ENCODE measurements around the gene NVL. TPM values are rescaled to one million over a fixed set of nuclear protein-coding genes. Genes with fewer than 3 reads are reported as not detected.

The NVL gene
- polyA plus RNA-seq, 1 donor = 26.8 TPM

- no peak for DNase-seq
- Histone ChIP-seq H3K4me3 (ENCODE audit: low read length) (no peak overlapping the region), H3K27me3 (ENCODE audit: control insufficient read depth, insufficient read depth, low read length) (no peaks in the 10 kb centered on the region), H3K27ac (ENCODE audit: low read length) (no peak overlapping the region), H3K9me3 (ENCODE audit: control insufficient read depth, low read depth, low read length) (no peaks in the 10 kb centered on the region), H3K36me3 (ENCODE audit: control insufficient read depth, insufficient read depth, low read length) (peaks cover 23% of the 10 kb centered on the region), H3K4me1 (ENCODE audit: control insufficient read depth, insufficient read depth, low read length) (no peaks in the 10 kb centered on the region)
- no CpG with 5 or more reads among the region's 6 CpGs for WGBS (ENCODE audit: insufficient coverage, low lambda C conversion rate)
These were observed 65.7 kb downstream of the NVL start for GRCh38 chr1:224264321-224264720.

GRCh38 chr1:224262373-224263054 is 67.5 kb downstream of the NVL start:
- H3K27ac ChIP-seq (ENCODE audit: low read length) = no peak overlapping the region
- H3K36me3 ChIP-seq (ENCODE audit: control insufficient read depth, insufficient read depth, low read length) = peaks cover 23% of the 10 kb centered on the region

GRCh38 chr1:224259986-224260385 is 70.0 kb downstream of the NVL start:
- Histone ChIP-seq H3K36me3 (ENCODE audit: control insufficient read depth, insufficient read depth, low read length) (peaks cover 12% of the 10 kb centered on the region), H3K9me3 (ENCODE audit: control insufficient read depth, low read depth, low read length) (no peaks in the 10 kb centered on the region), H3K4me1 (ENCODE audit: control insufficient read depth, insufficient read depth, low read length) (no peaks in the 10 kb centered on the region), H3K4me3 (ENCODE audit: low read length) (no peak overlapping the region), H3K27me3 (ENCODE audit: control insufficient read depth, insufficient read depth, low read length) (no peaks in the 10 kb centered on the region), H3K27ac (ENCODE audit: low read length) (no peak overlapping the region)
- DNase-seq = no peak
- no CpG with 5 or more reads among the region's 5 CpGs for WGBS (ENCODE audit: insufficient coverage, low lambda C conversion rate)

More at GRCh38 chr1:224262373-224263054, 67.5 kb downstream of the NVL start:
- Histone ChIP-seq H3K4me3 (ENCODE audit: low read length) (no peak overlapping the region), H3K9me3 (ENCODE audit: control insufficient read depth, low read depth, low read length) (no peaks in the 10 kb centered on the region), H3K4me1 (ENCODE audit: control insufficient read depth, insufficient read depth, low read length) (no peaks in the 10 kb centered on the region), H3K27me3 (ENCODE audit: control insufficient read depth, insufficient read depth, low read length) (no peaks in the 10 kb centered on the region)
- no peak for DNase-seq
- WGBS (ENCODE audit: insufficient coverage, low lambda C conversion rate) = 80% methylated on average over 2 of the region's 2 CpGs

GRCh38 chr1:224258351-224258750 is 71.6 kb downstream of the NVL start:
- Histone ChIP-seq H3K9me3 (ENCODE audit: control insufficient read depth, low read depth, low read length) (no peaks in the 10 kb centered on the region), H3K27ac (ENCODE audit: low read length) (no peak overlapping the region), H3K27me3 (ENCODE audit: control insufficient read depth, insufficient read depth, low read length) (no peaks in the 10 kb centered on the region), H3K4me3 (ENCODE audit: low read length) (no peak overlapping the region), H3K4me1 (ENCODE audit: control insufficient read depth, insufficient read depth, low read length) (no peaks in the 10 kb centered on the region), H3K36me3 (ENCODE audit: control insufficient read depth, insufficient read depth, low read length) (peaks cover 8% of the 10 kb centered on the region)
- DNase-seq = no peak
- WGBS (ENCODE audit: insufficient coverage, low lambda C conversion rate) = 80% methylated on average over 1 of the region's 1 CpG

- Histone ChIP-seq H3K9me3 (ENCODE audit: control insufficient read depth, low read depth, low read length) (no peaks in the 10 kb centered on the region), H3K4me1 (ENCODE audit: control insufficient read depth, insufficient read depth, low read length) (no peaks in the 10 kb centered on the region), H3K4me3 (ENCODE audit: low read length) (no peak overlapping the region), H3K27me3 (ENCODE audit: control insufficient read depth, insufficient read depth, low read length) (no peaks in the 10 kb centered on the region), H3K36me3 (ENCODE audit: control insufficient read depth, insufficient read depth, low read length) (peaks cover 8% of the 10 kb centered on the region), H3K27ac (ENCODE audit: low read length) (no peak overlapping the region)
- DNase-seq = no peak
- WGBS (ENCODE audit: insufficient coverage, low lambda C conversion rate) = 100% methylated on average over 1 of the region's 3 CpGs
These were observed 73.3 kb downstream of the NVL start for GRCh38 chr1:224256640-224257039.

GRCh38 chr1:224253721-224254120 is 76.3 kb downstream of the NVL start:
- Histone ChIP-seq H3K36me3 (ENCODE audit: control insufficient read depth, insufficient read depth, low read length) (peaks cover 17% of the 10 kb centered on the region), H3K27me3 (ENCODE audit: control insufficient read depth, insufficient read depth, low read length) (no peaks in the 10 kb centered on the region), H3K4me3 (ENCODE audit: low read length) (no peak overlapping the region), H3K27ac (ENCODE audit: low read length) (no peak overlapping the region), H3K9me3 (ENCODE audit: control insufficient read depth, low read depth, low read length) (no peaks in the 10 kb centered on the region), H3K4me1 (ENCODE audit: control insufficient read depth, insufficient read depth, low read length) (no peaks in the 10 kb centered on the region)
- no CpG with 5 or more reads among the region's 1 CpG for WGBS (ENCODE audit: insufficient coverage, low lambda C conversion rate)
- DNase-seq = no peak

GRCh38 chr1:224252479-224252878 is 77.5 kb downstream of the NVL start:
- H3K4me3 ChIP-seq (ENCODE audit: low read length) = no peak overlapping the region
- H3K36me3 ChIP-seq (ENCODE audit: control insufficient read depth, insufficient read depth, low read length) = peaks cover 22% of the 10 kb centered on the region
- no peaks in the 10 kb centered on the region for H3K4me1 ChIP-seq (ENCODE audit: control insufficient read depth, insufficient read depth, low read length)
- H3K27ac ChIP-seq (ENCODE audit: low read length) = no peak overlapping the region
- DNase-seq = no peak
- H3K9me3 ChIP-seq (ENCODE audit: control insufficient read depth, low read depth, low read length) = no peaks in the 10 kb centered on the region
- H3K27me3 ChIP-seq (ENCODE audit: control insufficient read depth, insufficient read depth, low read length) = no peaks in the 10 kb centered on the region

GRCh38 chr1:224251741-224252146 is 78.2 kb downstream of the NVL start:
- Histone ChIP-seq H3K27me3 (ENCODE audit: control insufficient read depth, insufficient read depth, low read length) (no peaks in the 10 kb centered on the region), H3K4me3 (ENCODE audit: low read length) (no peak overlapping the region), H3K36me3 (ENCODE audit: control insufficient read depth, insufficient read depth, low read length) (peaks cover 20% of the 10 kb centered on the region), H3K27ac (ENCODE audit: low read length) (no peak overlapping the region), H3K9me3 (ENCODE audit: control insufficient read depth, low read depth, low read length) (no peaks in the 10 kb centered on the region), H3K4me1 (ENCODE audit: control insufficient read depth, insufficient read depth, low read length) (no peaks in the 10 kb centered on the region)
- 74% methylated on average over 3 of the region's 5 CpGs for WGBS (ENCODE audit: insufficient coverage, low lambda C conversion rate)
- DNase-seq = no peak

GRCh38 chr1:224245188-224245587 is 84.8 kb downstream of the NVL start:
- no peak overlapping the region for H3K4me3 ChIP-seq (ENCODE audit: low read length)
- H3K27ac ChIP-seq (ENCODE audit: low read length) = no peak overlapping the region
- no CpG with 5 or more reads among the region's 1 CpG for WGBS (ENCODE audit: insufficient coverage, low lambda C conversion rate)
- DNase-seq = peak in 1 of 2 donors; percentile 32
- H3K9me3 ChIP-seq (ENCODE audit: control insufficient read depth, low read depth, low read length) = no peaks in the 10 kb centered on the region
- H3K36me3 ChIP-seq (ENCODE audit: control insufficient read depth, insufficient read depth, low read length) = peaks cover 26% of the 10 kb centered on the region
- H3K27me3 ChIP-seq (ENCODE audit: control insufficient read depth, insufficient read depth, low read length) = no peaks in the 10 kb centered on the region
- H3K4me1 ChIP-seq (ENCODE audit: control insufficient read depth, insufficient read depth, low read length) = no peaks in the 10 kb centered on the region

- H3K4me3 ChIP-seq (ENCODE audit: low read length) = no peak overlapping the region
- no peaks in the 10 kb centered on the region for H3K27me3 ChIP-seq (ENCODE audit: control insufficient read depth, insufficient read depth, low read length)
- WGBS (ENCODE audit: insufficient coverage, low lambda C conversion rate) = 100% methylated on average over 1 of the region's 3 CpGs
- peaks cover 34% of the 10 kb centered on the region for H3K36me3 ChIP-seq (ENCODE audit: control insufficient read depth, insufficient read depth, low read length)
- no peaks in the 10 kb centered on the region for H3K9me3 ChIP-seq (ENCODE audit: control insufficient read depth, low read depth, low read length)
- H3K27ac ChIP-seq (ENCODE audit: low read length) = no peak overlapping the region
- no peaks in the 10 kb centered on the region for H3K4me1 ChIP-seq (ENCODE audit: control insufficient read depth, insufficient read depth, low read length)
- no peak for DNase-seq
These were observed 91.2 kb downstream of the NVL start for GRCh38 chr1:224238756-224239155.

- DNase-seq = no peak
- Histone ChIP-seq H3K27ac (ENCODE audit: low read length) (no peak overlapping the region), H3K4me1 (ENCODE audit: control insufficient read depth, insufficient read depth, low read length) (no peaks in the 10 kb centered on the region), H3K4me3 (ENCODE audit: low read length) (no peak overlapping the region), H3K27me3 (ENCODE audit: control insufficient read depth, insufficient read depth, low read length) (no peaks in the 10 kb centered on the region), H3K9me3 (ENCODE audit: control insufficient read depth, low read depth, low read length) (no peaks in the 10 kb centered on the region), H3K36me3 (ENCODE audit: control insufficient read depth, insufficient read depth, low read length) (peaks cover 36% of the 10 kb centered on the region)
- WGBS (ENCODE audit: insufficient coverage, low lambda C conversion rate) = no CpG with 5 or more reads among the region's 9 CpGs
These were observed 91.8 kb downstream of the NVL start for GRCh38 chr1:224238212-224238611.

Data from large intestine (tissue), 3 donors.